Retinal pigment epithelial cell (primary cell): Measurements from ENCODE around the gene ABCC2.
"Not testable (repeated sequence)": the region's sequence is repeated elsewhere in the genome, so short reads cannot be mapped to it uniquely, and the experiment has no call there.

Experiments
- DNase-seq: peaks from one replicate; pipeline ENCODE4 v3.0.0-alpha.2; 2010; ENCODE audit warnings: low read depth
- H3K4me3 ChIP-seq: 2 replicates; pipeline ENCODE4 v1.5.1; 2011; ENCODE audit warnings: mild to moderate bottlenecking, low read length, control low read depth, moderate library complexity
- CTCF ChIP-seq: conservative IDR thresholded peaks from 2 replicates; pipeline ENCODE4 v1.5.1; 2011; ENCODE audit warnings: low read depth, low read length, control low read depth, inconsistent platforms

ABCC2 gene

GRCh38 chr10:99894613-99895012, 112.2 kb downstream of the ABCC2 start:
- H3K4me3 ChIP-seq: no peak overlapping the region
- DNase-seq: no peak
- no peak for TF ChIP-seq CTCF

GRCh38 chr10:99895066-99895465, 112.6 kb downstream of the ABCC2 start:
- not testable (repeated sequence) for DNase-seq, H3K4me3 ChIP-seq

- DNase-seq: no peak
- H3K4me3 ChIP-seq: no peak overlapping the region
- TF ChIP-seq CTCF: no peak
These were observed 113.4 kb downstream of the ABCC2 start for GRCh38 chr10:99895867-99896266.
